OCI-LY7 (cell line): ENCODE results near the gene BRIP1.

Experiments
- EZH2phosphoT487 ChIP-seq: fragments of 200-600 bp; sonication (generic); IDR thresholded peaks from 2 replicates; pipeline ENCODE4 v1.6.1; 2018; ENCODE audit warnings: low read depth, borderline replicate concordance, mild to moderate bottlenecking, mixed run types, antibody characterized with exemption, low read length, moderate library complexity, mixed read lengths
- TF ChIP-seq, protein P1 (sequence below): fragments of 200-600 bp; sonication (generic); conservative IDR thresholded peaks from 2 replicates; pipeline ENCODE4 v1.5.1; 2014; ENCODE audit warnings: mild to moderate bottlenecking, antibody characterized with exemption, low read length, moderate library complexity, mixed read lengths

DNA sequence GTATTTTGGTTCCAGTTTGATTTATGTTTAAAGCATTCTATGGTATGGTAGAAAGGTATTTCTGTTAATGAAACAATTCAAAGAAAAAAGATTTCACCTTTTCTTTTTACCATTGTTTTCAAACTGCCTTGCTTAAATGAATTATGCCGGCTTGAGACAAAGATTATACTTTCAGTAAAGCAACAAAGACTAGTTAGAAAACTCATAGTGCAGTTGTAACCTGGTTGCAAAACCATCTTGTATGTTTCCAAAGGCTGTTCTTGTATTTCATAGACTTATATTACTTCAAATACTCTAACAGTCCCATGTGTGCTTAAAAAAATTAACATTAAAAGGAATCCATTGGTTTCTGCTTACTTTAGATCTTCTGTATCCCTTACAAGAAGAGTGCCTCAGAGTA is 153.8 kb downstream of the BRIP1 start:
- TF ChIP-seq, protein P1, sequence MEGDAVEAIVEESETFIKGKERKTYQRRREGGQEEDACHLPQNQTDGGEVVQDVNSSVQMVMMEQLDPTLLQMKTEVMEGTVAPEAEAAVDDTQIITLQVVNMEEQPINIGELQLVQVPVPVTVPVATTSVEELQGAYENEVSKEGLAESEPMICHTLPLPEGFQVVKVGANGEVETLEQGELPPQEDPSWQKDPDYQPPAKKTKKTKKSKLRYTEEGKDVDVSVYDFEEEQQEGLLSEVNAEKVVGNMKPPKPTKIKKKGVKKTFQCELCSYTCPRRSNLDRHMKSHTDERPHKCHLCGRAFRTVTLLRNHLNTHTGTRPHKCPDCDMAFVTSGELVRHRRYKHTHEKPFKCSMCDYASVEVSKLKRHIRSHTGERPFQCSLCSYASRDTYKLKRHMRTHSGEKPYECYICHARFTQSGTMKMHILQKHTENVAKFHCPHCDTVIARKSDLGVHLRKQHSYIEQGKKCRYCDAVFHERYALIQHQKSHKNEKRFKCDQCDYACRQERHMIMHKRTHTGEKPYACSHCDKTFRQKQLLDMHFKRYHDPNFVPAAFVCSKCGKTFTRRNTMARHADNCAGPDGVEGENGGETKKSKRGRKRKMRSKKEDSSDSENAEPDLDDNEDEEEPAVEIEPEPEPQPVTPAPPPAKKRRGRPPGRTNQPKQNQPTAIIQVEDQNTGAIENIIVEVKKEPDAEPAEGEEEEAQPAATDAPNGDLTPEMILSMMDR: no peak
- TF ChIP-seq EZH2phosphoT487: no peak
